GM12874 (cell line): ENCODE results near the gene CYBA.

ENCODE experiments used
- CTCF ChIP-seq: IDR thresholded peaks from 2 replicates; pipeline ENCODE4 v1.5.1; 2011; ENCODE audit warnings: low read depth, mild to moderate bottlenecking, control low read depth, low read length, moderate library complexity; ENCODE audit not compliant: insufficient read depth

CYBA gene

GRCh38 chr16:88600539-88600896, 50.3 kb downstream of the CYBA start:
- TF ChIP-seq CTCF, result no peak

- no peak for TF ChIP-seq CTCF
These were observed 50.9 kb downstream of the CYBA start for GRCh38 chr16:88599825-88600538.

- TF ChIP-seq CTCF, result no peak
These were observed 51.6 kb downstream of the CYBA start for GRCh38 chr16:88599092-88599733.

- TF ChIP-seq CTCF, result no peak
These were observed 52.9 kb downstream of the CYBA start for GRCh38 chr16:88597856-88598491.

GRCh38 chr16:88596483-88596882, 54.4 kb downstream of the CYBA start:
- no peak for TF ChIP-seq CTCF

- no peak for TF ChIP-seq CTCF
These were observed 54.9 kb downstream of the CYBA start for GRCh38 chr16:88595921-88596320.

DNA sequence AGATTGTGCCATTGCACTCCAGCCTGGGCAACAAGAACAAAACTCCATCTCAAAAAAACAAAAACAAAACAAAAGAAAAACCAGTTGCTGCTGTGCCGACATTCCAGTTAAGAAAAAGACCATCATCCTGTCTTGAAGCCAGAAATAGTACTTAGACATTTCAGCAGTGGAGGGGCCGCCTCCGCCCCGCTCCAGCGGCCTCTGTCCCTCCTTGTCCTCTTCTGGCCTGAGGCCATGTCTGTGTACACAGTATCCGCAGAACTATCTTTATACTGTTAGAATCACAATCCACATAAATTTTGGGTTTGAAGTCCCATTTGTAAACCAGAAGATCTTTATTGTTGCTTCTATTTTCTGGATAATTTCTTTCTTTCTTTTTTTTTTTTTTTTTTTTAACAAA, 55.8 kb downstream of the CYBA start:
- no peak for TF ChIP-seq CTCF
